HG02759 (cell line): ENCODE results near the gene NUB1.

Source experiments
- ATAC-seq: cut with Tn5 transposase; IDR thresholded peaks from one replicate; pipeline ENCODE4 v1.9.1; 2021; ENCODE audit warnings: mild to moderate bottlenecking, moderate library complexity; ENCODE audit not compliant: unreplicated experiment

NUB1 gene

DNA sequence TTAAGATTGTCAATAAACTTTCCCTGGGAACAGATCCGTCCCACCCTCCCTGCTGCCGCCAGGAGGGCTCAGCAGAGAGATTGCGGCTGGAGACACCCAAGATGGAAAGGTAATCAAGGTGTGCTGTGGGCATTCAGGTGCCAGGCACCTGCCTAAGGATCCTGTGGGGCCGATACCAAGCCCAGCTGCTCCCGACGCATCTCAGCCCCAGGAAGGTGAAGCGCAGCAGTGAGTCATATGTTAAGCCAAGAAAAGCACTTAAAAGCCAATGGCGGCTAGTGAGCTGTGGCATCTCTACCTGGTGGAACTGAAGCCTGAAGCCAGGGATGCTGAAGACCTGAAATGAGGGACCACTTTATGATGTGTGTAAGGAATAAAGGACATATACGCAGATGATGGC, 62.2 kb downstream of the NUB1 start:
- ATAC-seq, result no peak

DNA sequence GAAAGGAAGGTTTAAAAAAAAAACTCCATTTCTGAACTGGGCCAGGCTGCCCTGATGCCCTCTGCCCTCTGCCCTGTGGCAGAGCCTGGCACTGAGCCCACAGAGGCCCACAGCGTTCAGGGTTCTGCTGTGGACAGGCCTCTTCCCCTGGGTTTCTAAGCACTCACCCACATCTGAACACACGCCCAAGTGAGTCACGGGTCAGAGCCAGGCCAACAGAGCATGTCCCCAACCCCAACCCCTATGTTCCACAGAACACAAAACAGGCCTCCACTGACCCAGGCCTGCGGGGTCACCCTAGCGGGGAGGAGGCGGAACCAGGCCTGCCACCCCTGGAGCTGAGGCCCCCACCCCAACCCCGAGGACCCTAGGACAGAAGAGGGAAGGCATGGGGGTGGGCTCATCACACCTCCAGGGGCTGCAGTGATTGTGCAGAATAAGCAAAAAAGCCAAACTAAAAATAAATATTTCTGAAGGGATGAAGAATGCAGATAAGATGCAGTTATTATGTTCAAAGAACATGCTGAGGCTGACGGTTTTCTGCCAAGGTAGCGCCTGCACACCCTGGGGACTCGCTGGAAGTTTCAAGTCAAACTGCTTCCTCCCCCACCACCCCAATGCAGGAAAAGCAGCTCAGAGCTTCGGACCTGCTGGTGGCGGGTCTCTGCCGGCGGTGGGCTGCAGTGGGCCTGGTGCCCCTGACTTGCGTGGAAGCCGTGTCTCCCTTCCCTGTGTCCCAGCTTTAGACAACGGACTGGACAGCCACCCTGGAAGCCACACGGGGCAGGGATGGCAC, 62.8 kb downstream of the NUB1 start:
- ATAC-seq, result no peak

DNA sequence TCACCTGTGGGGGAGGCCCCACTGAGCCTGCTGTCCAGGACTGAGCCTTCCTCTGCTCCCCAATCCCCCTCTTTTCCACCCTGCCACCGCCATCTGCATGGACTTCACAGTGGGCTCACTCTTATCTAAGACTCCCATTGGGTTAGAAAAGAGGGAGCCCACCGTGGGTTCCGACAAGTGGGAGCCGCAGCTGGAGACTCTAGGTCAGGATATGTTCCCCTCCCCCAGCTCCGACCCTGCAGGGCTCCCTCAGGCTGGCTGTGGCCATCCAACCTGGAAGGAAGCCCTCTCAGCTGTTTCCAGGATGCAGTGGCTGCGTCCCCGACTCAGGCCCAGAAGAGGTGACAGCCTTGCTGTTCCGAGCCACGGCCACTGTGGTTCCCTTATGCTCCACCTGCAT, 63.4 kb downstream of the NUB1 start:
- no peak for ATAC-seq

DNA sequence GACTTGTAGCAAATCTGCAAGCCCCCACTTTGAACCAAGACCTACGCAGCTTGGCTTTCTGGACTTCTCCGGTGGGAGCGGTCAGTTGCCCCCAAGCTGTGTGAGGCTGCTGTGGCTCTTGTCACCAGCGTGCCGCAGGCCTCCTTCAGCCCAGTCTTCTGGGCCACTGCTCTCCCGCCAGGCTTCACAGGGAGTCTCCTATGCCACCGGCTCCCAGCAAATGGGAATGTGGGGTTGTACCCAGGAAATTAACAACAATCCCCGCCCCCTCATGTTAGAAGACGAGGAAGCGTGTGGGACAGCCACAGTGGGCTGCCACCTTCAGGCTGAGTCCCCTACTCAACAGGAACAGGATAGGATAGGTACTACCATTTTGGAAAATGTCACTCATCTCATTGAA, 64.0 kb downstream of the NUB1 start:
- no peak for ATAC-seq

DNA sequence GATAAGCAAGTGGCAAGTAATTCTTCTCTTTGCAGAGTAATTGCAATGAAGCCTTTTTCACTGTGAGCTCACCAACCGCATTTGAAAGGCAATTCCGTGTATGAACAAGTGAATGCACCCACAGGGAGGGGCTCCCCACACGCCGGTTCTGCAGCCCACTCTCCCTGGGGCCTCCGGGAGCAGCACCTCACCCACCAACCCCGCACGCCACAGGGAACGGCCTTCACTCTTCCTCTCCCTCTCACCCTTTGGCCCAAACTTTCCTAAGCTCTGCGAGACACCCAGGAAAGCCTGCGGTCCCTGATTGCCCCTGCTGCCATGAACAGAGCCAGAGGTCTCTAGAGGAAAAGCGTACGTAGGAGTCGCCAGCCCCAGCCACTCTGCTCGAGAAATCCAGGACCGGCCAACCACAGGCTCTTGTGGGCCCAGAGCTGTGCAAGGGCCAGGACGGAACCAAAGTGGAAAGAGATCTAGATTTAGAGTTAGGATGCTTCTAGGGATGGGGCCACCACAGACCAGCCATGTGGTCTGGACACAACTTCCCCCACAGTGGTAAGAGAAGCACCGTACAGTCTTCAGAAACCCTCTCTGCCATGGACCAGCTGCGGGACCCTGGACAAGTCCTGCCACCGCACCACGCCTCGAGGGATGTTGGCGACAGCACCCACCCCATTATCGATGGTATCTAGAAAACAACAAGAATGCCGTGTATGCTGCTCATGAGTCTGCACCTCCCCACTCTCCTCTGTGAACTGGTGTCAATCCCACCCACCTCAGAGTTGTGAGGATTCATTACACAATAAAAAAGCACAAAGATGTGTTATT, 64.7 kb downstream of the NUB1 start:
- ATAC-seq, result no peak

DNA sequence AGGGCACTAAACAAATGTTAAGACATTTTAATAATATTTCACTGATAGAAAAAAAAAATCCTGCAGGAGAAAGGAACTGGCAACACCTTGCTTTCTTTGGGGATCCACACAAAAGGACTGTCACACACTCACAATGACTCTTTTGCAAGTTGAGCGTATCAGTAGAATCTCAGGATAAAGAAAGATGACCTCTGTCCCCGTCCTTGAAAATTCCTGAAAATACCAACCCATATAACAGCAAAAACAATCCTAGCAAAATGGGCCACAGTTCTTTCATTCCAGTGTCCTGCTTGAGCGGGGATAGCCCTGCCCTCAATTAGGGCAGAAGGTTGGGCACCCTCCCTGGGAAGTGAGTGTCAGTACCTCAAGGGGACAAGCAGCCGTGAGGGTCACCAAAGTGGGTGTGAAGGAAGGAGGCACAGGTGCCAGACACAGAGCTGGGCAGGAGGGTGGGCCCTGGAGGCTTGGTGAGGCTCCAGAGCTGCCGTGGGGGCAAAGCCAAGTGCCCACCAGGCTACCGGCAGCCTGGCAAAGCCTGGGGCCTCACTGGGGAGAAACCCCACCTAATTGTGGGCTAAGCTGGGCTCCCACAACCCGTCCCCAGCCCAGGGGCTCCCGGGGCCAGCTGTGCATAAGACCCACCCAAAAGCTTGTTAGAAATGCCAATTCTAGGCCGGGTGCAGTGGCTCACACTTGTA, 65.4 kb downstream of the NUB1 start:
- ATAC-seq, result no peak

DNA sequence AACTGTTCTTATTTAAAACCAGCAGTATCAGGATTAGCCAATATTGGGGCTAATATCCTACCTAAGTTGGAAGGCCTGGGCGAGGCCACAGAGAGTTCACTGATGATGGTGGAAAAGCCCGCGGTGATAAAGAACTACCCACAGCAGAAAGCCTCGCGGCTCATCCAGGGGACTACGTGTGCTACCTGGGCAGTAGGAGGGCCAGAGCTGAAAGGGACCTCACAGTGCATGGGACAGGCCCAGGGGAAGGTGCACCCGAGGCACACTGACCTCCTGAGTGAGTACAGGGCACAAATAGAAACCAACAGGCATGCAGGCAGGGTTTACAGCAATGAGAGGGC, 66.9 kb downstream of the NUB1 start:
- no peak for ATAC-seq

DNA sequence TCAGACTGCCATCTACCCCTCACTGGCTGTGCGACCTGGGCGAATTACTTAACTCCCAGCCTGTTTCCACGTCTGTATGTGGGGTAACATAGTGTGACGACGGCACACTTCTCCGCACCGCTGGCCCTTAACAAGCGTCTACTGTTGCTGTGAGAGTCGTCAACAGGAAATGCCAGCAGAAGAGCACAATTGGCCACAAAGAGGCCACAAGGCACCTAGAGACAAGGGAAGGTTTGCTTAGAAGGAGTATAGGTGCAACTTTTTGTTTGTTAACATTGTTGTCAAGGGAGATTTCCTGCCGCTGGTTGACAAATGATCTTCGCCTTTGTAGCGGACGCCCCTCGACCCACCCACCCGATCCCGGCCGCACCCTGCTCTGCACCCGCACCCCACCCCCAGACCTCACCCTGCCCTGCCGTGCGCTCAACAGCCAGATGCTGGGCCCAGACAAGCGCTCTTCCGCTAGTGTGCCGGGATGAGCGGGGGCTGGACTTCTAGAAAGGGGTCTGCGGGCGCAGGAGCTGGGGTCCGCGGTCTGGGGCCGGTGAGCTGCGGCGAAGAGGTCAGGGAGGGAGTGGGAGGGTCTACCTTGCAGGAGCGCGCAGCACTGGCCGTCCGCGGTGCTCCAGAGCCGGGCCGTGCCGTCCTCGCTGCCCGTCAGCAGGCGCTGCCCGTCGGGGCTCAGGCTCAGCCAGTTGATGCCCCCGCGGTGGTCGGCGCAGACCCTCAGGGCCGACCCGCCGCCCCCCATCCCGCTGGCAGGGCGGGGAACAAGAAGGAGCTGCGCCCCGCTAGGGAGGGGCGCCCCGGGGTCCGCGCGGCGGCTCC, 67.4 kb downstream of the NUB1 start:
- peak; percentile 76 for ATAC-seq

DNA sequence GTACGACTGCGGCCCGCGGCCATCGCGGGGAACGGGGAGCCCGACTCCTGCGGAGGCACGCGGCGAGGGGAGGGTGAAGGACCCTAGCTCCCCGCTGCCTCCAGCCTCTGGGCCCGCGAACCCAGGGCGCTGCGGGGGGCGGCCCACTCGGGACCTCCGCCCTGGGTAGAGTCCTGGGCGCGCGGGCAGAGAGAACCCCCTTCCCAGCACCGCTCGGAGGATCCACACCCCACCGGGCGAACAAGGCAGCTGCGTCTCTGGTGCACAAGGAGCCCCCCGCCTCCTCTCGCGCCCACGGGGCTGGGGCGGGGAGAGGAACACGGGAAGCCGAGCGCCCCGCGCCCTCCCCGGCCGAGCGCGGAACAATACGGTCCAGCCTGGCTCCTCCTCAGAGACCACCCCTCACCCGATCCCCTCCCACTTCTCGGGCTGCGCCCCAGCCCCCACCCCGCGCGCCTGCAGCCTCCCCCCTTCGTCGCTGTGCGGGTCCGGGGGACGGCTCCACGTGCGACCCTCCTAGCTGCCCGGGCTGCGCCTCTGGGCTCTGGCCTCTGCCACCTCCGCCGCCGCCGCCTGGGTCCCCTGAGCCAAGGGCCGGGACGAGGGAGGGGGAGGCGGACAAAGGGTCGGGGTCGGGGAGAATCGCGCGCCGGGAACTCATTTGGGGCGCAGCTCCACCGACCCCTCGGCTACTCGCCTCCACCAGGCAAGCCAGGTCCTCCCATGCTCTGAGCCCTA, 68.2 kb downstream of the NUB1 start, which contains the start of gene WDR86:
TSS of gene WDR86 (minus strand) at position 372 of the 738 bp plus-strand sequence. CDS start 449 bp downstream, outside the sequence.
- no peak for ATAC-seq

DNA sequence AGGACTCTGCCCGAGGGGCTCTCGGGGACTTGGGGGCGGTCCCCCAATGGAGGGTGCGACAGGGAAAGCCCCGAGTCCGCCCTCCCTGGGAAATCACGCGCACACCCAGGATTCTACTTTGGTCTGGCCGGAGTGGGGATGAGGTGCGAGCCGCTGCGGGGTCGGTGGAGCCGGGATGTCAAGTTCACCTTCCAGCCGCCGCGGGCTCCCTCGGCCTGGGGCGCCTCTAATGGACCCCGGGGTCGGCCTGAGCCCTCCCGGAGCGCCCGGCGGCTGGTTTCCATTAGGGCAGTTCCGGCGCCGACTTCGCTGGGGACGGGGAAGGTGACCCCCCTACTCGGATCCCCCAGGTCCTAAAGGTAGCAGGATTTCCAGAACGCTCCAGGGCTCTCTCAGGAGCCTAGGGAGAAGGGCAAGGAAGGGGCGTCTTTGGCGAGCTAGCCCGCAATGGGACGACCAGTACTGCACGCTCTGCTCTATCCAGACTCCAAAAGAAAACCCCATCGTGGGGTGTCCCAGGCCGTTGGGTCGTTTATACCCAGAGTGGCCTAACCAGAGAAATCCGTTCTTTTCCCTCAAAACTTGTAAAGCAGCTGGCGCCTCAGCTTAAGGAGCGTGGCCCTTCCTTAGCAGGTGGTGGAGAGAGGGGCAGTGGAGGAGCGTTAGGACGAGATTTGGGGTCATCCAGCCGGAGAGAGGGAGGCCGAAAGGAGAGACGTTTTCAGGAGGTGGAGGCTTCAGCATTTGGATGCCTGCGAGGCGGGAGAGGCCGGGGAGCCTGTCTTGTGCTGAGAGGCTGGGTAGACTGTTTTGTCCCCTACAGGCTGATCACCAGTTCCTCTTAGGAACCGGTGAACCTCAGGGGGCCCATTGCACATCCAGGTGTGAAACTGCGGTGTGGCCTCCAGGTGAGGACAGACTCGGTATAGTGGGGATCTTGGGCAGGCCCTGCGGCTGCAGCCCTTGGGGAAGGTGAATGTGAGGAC, 69.1 kb downstream of the NUB1 start:
- no peak for ATAC-seq

DNA sequence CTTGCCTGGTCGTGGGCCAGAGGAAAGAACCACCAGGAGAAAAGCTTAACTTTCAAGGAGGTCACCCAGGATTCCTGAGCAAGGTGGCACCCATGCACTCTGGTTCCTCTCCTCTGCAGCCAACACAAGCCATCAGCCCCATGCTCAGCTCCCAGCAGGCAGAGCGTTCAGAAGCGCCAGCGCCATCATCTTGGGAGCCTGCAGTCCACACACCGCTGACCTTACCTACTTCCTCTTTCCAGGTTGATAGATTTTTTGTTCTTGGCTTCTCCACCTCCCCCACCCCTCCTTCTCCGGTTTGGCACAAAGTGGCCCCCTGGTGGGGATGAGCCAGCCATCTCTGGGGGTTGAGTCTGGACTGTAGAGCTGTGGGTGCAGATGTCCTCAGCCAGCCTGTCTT, 69.9 kb downstream of the NUB1 start:
- no peak for ATAC-seq

DNA sequence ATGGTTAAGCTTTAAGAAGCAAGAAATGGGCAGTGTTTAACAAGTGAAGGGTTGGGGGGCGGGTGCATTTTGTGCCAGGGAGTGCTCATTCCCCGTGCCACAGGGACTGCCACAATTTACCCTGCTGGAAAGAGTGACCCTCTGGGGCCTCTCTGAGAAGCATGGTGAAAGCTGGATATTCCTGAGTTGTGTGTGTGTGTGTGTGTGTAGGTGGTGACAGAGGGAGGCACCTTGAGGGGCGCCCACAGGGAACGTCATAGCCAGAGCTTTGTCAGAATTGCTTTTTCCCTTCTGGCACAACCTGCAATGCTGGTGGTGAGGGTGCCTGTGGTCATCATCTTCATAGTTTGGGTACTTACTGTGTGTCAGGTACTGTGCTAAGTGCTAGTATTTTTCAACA, 70.7 kb downstream of the NUB1 start:
- no peak for ATAC-seq

DNA sequence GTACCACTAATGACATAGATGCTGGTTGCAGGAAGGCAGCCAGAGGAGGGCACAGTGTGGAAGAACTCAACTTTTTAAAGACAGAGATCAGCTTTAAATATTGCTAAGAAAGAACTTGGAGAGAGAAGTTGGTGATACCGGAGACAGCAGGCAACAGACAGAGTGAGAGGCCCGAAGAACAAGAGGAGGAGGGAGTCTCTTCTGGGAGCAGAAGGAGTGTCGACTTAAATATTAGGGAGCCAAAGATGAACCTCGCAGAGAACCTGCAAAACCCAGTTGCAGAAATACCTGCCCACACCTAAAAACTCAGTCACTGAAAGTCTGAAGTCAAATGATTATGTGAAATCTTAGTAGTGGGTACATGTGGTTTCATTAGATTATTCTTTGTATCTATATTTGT, 71.6 kb downstream of the NUB1 start:
- ATAC-seq, result no peak

DNA sequence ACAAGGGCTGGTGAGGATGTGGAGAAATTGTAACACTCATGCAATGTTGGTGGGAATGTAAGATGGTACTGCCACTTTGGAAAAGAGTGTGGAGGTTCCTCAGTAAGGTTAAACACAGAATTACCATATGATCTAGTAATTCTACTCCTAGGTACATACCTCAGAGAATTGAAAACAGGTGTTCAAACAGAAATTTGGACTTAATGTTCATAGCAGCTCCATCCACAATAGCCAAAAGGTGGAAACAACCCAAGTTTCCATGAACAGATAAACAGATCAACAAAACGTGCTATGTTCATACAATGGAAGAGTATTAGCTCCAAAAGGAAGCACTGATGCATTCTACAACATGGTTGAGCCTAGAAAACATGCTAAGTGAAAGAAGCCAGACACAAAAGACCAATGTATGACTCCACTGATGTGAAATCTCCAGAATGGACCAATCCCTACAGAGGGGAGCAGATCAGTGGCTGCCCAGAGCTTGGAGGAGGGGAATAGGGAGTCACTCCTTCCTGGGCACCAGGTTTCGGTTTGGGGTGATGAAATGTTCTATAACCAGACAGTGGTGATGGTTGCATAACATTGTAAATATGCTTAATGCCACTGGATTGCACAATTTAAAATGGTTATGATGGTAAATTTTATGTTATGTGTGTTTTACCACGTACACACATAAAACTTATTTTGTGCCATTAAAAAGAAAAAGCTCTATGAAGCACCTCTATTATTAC, 73.9 kb downstream of the NUB1 start:
- no peak for ATAC-seq

DNA sequence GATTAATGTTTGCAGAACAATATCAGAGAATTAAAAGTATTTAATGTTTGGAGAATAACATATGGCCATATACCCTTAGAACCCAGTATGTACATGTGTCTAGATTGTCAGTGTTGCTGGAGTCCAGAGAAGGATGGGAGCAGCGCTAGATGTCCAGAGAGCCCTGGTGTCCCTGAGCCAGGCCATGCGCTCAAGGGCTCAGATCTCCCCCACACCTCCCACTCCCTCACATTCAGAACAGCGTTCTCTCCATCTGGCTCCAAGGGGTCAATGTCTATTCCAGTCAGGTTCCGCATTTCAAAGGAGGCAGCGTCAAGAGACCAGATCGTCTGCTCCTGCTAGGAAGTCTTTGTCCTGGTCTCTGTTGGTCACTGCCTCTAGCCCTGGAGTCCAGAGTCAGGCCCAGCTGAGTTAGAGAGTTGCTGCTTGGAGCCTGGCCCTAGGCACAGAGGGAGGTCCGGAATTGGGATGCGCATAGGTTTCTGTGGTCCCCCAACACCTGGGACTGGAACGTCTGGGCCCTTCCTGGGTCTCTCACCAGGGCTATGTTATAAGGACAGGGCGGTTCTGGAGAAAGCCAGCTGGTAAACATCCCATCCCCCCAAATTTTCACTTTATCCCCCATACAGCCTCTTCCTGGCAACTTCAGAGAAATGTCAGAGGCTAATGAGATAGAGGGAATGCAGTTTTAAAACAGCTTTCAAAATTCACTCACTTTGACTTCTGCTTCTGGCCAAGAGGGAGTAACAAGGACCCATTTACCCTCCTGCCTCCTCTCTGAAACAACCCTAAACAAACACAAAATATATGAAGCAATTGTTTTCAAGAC, 74.7 kb downstream of the NUB1 start:
- ATAC-seq, result no peak

DNA sequence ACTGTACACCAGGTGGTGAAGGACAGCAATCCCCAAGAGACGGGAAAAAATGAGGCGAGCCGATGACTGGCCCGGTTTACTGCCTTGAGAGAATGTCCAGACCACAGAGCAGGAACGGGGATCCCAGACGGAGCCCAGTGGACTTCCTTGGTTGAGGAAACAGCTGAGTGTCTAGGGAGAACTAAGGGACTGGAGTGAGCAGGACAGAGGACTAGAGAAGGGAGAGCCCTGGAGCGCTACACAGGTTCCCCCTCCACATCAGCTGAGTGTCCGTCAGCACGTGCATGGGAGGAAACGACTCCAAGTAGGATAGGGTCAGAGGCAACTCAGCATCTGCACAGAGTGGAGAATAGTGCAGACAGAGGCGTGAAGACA, 75.3 kb downstream of the NUB1 start:
- ATAC-seq, result no peak

DNA sequence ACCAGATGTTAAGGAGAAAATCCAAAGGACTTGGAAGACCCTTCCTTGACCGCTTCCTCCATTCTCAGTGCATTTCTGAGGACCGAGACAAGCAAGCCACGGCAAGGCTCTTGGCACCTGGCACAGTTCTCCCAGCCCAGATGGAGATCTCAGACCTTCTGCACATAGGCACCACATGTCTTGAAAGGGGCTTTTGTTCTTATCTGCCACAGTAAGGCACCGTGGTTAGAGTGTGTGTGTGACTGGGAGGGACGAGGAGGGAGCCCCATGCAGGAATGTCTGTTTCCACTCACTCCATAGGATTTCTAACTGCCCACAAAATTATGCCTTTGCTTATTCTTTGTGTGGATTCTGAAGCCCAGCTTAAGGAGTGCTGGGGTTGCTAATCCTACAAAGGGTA, 78.5 kb downstream of the NUB1 start:
- ATAC-seq, result no peak
